Motor neuron (in vitro differentiated cells): ENCODE data around the gene PARD6B. TPM values are rescaled to one million over a fixed set of nuclear protein-coding genes. Genes with fewer than 3 reads are reported as not detected.

ENCODE experiments used
- ATAC-seq, 8 experiments: fragments of 200-7000 bp; cut with Tn5 transposase; replicated peaks in 6 of 8; 2 replicates each; pipeline ENCODE4 v1.8.0; 2021; ENCODE audit warnings: mild to moderate bottlenecking in 8 of 8, moderate library complexity in 8 of 8
- H3K27ac ChIP-seq, 2 donors: fragments of 250-450 bp; sonication (Bioruptor Pico); 2 replicates each; pipeline ENCODE4 v1.9.0; 2021; ENCODE audit warnings: antibody characterized with exemption in 2 of 2, mild to moderate bottlenecking in 2 of 2, moderate library complexity in 1 of 2
- H3K4me1 ChIP-seq, 2 donors: fragments of 250-450 bp; sonication (Bioruptor Pico); replicated peaks in 1 of 2; 2 replicates each; pipeline ENCODE4 v1.6.1; 2021; ENCODE audit warnings: antibody characterized with exemption in 2 of 2, mild to moderate bottlenecking in 2 of 2, moderate library complexity in 1 of 2
- H3K4me3 ChIP-seq, 5 donors: fragments of 250-450 bp; sonication (Bioruptor Pico); 2 replicates each; pipeline ENCODE4 v1.9.0; 2021; ENCODE audit warnings: antibody characterized with exemption in 5 of 5, mild to moderate bottlenecking in 5 of 5, moderate library complexity in 4 of 5
- WGBS, 10 experiments: fragments of 450-650 bp; shearing (Covaris generic); methylation state at CpG; one replicate each; pipeline ENCODE4 v1.0.0; 2022; 5-methylcytosine and 5-hydroxymethylcytosine counted together
- in situ Hi-C, 9 experiments: fragments of 400-800 bp; cut with MboI; loops; one replicate each; pipeline ENCODE4 v1.15.0; 2021; ENCODE audit warnings: low sequenced_read_pairs in 9 of 9, low pct_unique_long_range_greater_than_20kb in 2 of 9; ENCODE audit not compliant: unreplicated experiment in 9 of 9
- total RNA-seq, 8 experiments: library from RNA; unstranded; fragments of 300-600 nt; gene quantifications; 2 replicates each; pipeline versions ENCODE4 v1.2.3 to v1.2.4, GENCODE V29; 2022

PARD6B gene
- total RNA-seq, 8 experiments from 2014 or later, result 1.5 to 12.7 (median 6.6) TPM

GRCh38 chr20:50721881-50722281 lies 9.5 kb upstream of the PARD6B start:
- Histone ChIP-seq H3K4me3 (no peak overlapping the region), H3K4me1 (peaks cover 9% of the 10 kb centered on the region in 2 donors), H3K27ac (no peak overlapping the region)
- no peak for ATAC-seq
- in situ Hi-C loops, result no loop called here
- 67 to 100% (median 90%) methylated on average over 1 to 5 of the region's 9 CpGs; no CpG with 5 or more reads in 5 of the 10 experiments for WGBS, 10 experiments

GRCh38 chr20:50722424-50723155 lies 8.8 kb upstream of the PARD6B start:
- 73 to 100% (median 93%) methylated on average over 2 to 8 of the region's 10 CpGs; no CpG with 5 or more reads in 2 of the 10 experiments for WGBS, 10 experiments
- Histone ChIP-seq H3K4me1 (peaks cover 9 to 16% of the 10 kb centered on the region in 2 donors), H3K27ac (no peak overlapping the region), H3K4me3 (no peak overlapping the region)
- in situ Hi-C loops, result no loop called here
- no peak for ATAC-seq

GRCh38 chr20:50723672-50724071 lies 7.7 kb upstream of the PARD6B start:
- H3K27ac ChIP-seq, result no peak overlapping the region

GRCh38 chr20:50724112-50724725 lies 7.2 kb upstream of the PARD6B start:
- H3K4me1 ChIP-seq, result peaks cover 9 to 20% of the 10 kb centered on the region in 2 donors
- WGBS, 10 experiments, result 85 to 100% (median 100%) methylated on average over 1 to 4 of the region's 7 CpGs; no CpG with 5 or more reads in 4 of the 10 experiments
- H3K27ac ChIP-seq, result no peak overlapping the region
- in situ Hi-C loops, result no loop called here
- no peak overlapping the region for H3K4me3 ChIP-seq
- ATAC-seq, result peak in 1 of 8 experiments; percentile 11

More at GRCh38 chr20:50723672-50724071, 7.7 kb upstream of the PARD6B start:
- no peak for ATAC-seq
- in situ Hi-C loops, result no loop called here
- 52 to 93% (median 91%) methylated on average over 2 to 7 of the region's 9 CpGs; no CpG with 5 or more reads in 4 of the 10 experiments for WGBS, 10 experiments
- Histone ChIP-seq H3K4me1 (peaks cover 9 to 20% of the 10 kb centered on the region in 2 donors), H3K4me3 (no peak overlapping the region)

GRCh38 chr20:50724851-50725723 lies 6.3 kb upstream of the PARD6B start:
- Histone ChIP-seq H3K27ac (no peak overlapping the region), H3K4me1 (peaks cover 13 to 22% of the 10 kb centered on the region in 2 donors), H3K4me3 (no peak overlapping the region)
- WGBS, 10 experiments, result 0 to 100% (median 44%) methylated on average over 1 to 11 of the region's 14 CpGs
- in situ Hi-C loops, result no loop called here
- ATAC-seq, result peak; percentile 94 to 98 (median 96)

- ATAC-seq, result no peak
- WGBS, 10 experiments, result 85 to 97% (median 92%) methylated on average over 3 to 10 of the region's 10 CpGs; no CpG with 5 or more reads in 2 of the 10 experiments
- peaks cover 15 to 24% of the 10 kb centered on the region in 2 donors for H3K4me1 ChIP-seq
- no peak overlapping the region for H3K4me3 ChIP-seq
- H3K27ac ChIP-seq, result no peak overlapping the region
- in situ Hi-C loops, result no loop called here
Observed at GRCh38 chr20:50725724-50726005, 5.7 kb upstream of the PARD6B start.

- no peak overlapping the region for H3K27ac ChIP-seq
- no peak for ATAC-seq
- WGBS, 10 experiments, result 0 to 97% (median 76%) methylated on average over 1 to 4 of the region's 4 CpGs
- in situ Hi-C loops, result no loop called here
- peaks cover 15 to 24% of the 10 kb centered on the region in 2 donors for H3K4me1 ChIP-seq
- no peak overlapping the region for H3K4me3 ChIP-seq
Observed at GRCh38 chr20:50726955-50727791, 4.2 kb upstream of the PARD6B start.

- 37 to 100% (median 81%) methylated on average over 3 to 7 of the region's 8 CpGs; no CpG with 5 or more reads in 2 of the 10 experiments for WGBS, 10 experiments
- Histone ChIP-seq H3K4me3 (no peak overlapping the region), H3K27ac (no peak overlapping the region), H3K4me1 (peaks cover 18 to 30% of the 10 kb centered on the region in 2 donors)
- no peak for ATAC-seq
- in situ Hi-C loops, result no loop called here
Observed at GRCh38 chr20:50727792-50728485, 3.4 kb upstream of the PARD6B start.

GRCh38 chr20:50728486-50728980 lies 2.8 kb upstream of the PARD6B start:
- WGBS, 10 experiments, result 68 to 100% (median 97%) methylated on average over 2 to 4 of the region's 4 CpGs; no CpG with 5 or more reads in 1 of the 10 experiments

GRCh38 chr20:50728981-50729874 lies 2.2 kb upstream of the PARD6B start:
- no peak overlapping the region for H3K27ac ChIP-seq
- no peak overlapping the region for H3K4me3 ChIP-seq
- 87 to 100% (median 96%) methylated on average over 1 to 11 of the region's 11 CpGs; no CpG with 5 or more reads in 1 of the 10 experiments for WGBS, 10 experiments
- ATAC-seq, result no peak
- in situ Hi-C loops, result no loop called here
- H3K4me1 ChIP-seq, result peaks cover 21 to 34% of the 10 kb centered on the region in 2 donors

More at GRCh38 chr20:50728486-50728980, 2.8 kb upstream of the PARD6B start:
- ATAC-seq, result no peak
- Histone ChIP-seq H3K27ac (no peak overlapping the region), H3K4me1 (peaks cover 21 to 34% of the 10 kb centered on the region in 2 donors), H3K4me3 (no peak overlapping the region)
- in situ Hi-C loops, result no loop called here
